ENCODE results near the gene BMP5. TPM values are rescaled to one million over a fixed set of nuclear protein-coding genes. Genes with fewer than 3 reads are reported as not detected.

Gene BMP5
- total and polyA plus RNA-seq, 9 of the 15 experiments (the other 6 are each of a cell fraction or from before 2014, with no cell fraction given) = not detected

- Histone ChIP-seq H3K9me3 (replicated peaks; ENCODE audit: control insufficient read depth, insufficient read depth, low read depth, low read length) (no peaks in the 10 kb centered on the region), H3K4me1 (replicated peaks in 1 of 2; ENCODE audit: control insufficient read depth in 2 of 2, insufficient read depth in 2 of 2, low read length in 2 of 2) (no peaks in the 10 kb centered on the region), H3K4me2 (ENCODE audit: insufficient read depth, low read length) (no peak overlapping the region), H3K79me2 (ENCODE audit: control insufficient read depth, insufficient read depth, low read length) (no peaks in the 10 kb centered on the region), H3K9me1 (ENCODE audit: control insufficient read depth, insufficient read depth, low read length) (no peaks in the 10 kb centered on the region), H3K27me3 (ENCODE audit: control insufficient read depth in 2 of 2, insufficient read depth in 2 of 2, low read length in 2 of 2) (no peaks in the 10 kb centered on the region), H4K20me1 (replicated peaks; ENCODE audit: control insufficient read depth, insufficient read depth, low read length) (no peaks in the 10 kb centered on the region), H3K27ac (ENCODE audit: extremely low read depth, low read depth, low read length) (no peak overlapping the region), H3K4me3 (no peak overlapping the region), H2AFZ (ENCODE audit: low read depth, low read length) (no peak overlapping the region), H3K9ac (ENCODE audit: insufficient read depth in 1 of 2, low read depth in 2 of 2, low read length in 2 of 2) (no peak overlapping the region), H3K36me3 (ENCODE audit: control insufficient read depth, insufficient read depth, low read length) (no peaks in the 10 kb centered on the region)
- ChIA-PET CTCF (ENCODE audit: low intra/inter-chr PET ratio) (no interaction called here), POLR2A (no interaction called here)
- intact Hi-C loops (cut with micrococcal nuclease) = no loop called here
- no TSS peak for BruUV-seq (replicated peaks)
- TF ChIP-seq ZNF395 (CRISPR knock-in tag; IDR thresholded peaks at IDR 0.05) (no peak), ZFPM2 (CRISPR knock-in tag; IDR thresholded peaks at IDR 0.05) (no peak), CREB1 (IDR thresholded peaks at IDR 0.05) (no peak), CREB1 (CRISPR knock-in tag; IDR thresholded peaks at IDR 0.05) (no peak), RFX5 (IDR thresholded peaks at IDR 0.05; ENCODE audit: low read depth, low read length) (no peak), CAMTA2 (CRISPR knock-in tag; conservative IDR thresholded peaks at IDR 0.05) (no peak)
- FAIRE-seq (no peak), ATAC-seq (no peak), DNase-seq (ENCODE audit: extremely low read depth in 1 of 4, low spot score in 3 of 4) (no peak)
- in situ Hi-C loops (cut with MboI) = no loop called here
Observed at GRCh38 chr6:55734256-55734655, 141.1 kb downstream of the BMP5 start.

GRCh38 chr6:55729665-55730064 is 145.7 kb downstream of the BMP5 start:
- Histone ChIP-seq H3K9me1 (ENCODE audit: control insufficient read depth, insufficient read depth, low read length) (no peaks in the 10 kb centered on the region), H3K27ac (ENCODE audit: extremely low read depth, low read depth, low read length) (no peak overlapping the region), H3K9ac (ENCODE audit: insufficient read depth in 1 of 2, low read depth in 2 of 2, low read length in 2 of 2) (no peak overlapping the region), H3K4me3 (no peak overlapping the region), H3K4me2 (ENCODE audit: insufficient read depth, low read length) (no peak overlapping the region), H4K20me1 (replicated peaks; ENCODE audit: control insufficient read depth, insufficient read depth, low read length) (no peaks in the 10 kb centered on the region), H3K36me3 (ENCODE audit: control insufficient read depth, insufficient read depth, low read length) (no peaks in the 10 kb centered on the region), H3K9me3 (replicated peaks; ENCODE audit: control insufficient read depth, insufficient read depth, low read depth, low read length) (no peaks in the 10 kb centered on the region), H3K4me1 (replicated peaks in 1 of 2; ENCODE audit: control insufficient read depth in 2 of 2, insufficient read depth in 2 of 2, low read length in 2 of 2) (no peaks in the 10 kb centered on the region), H3K79me2 (ENCODE audit: control insufficient read depth, insufficient read depth, low read length) (no peaks in the 10 kb centered on the region), H2AFZ (ENCODE audit: low read depth, low read length) (no peak overlapping the region), H3K27me3 (ENCODE audit: control insufficient read depth in 2 of 2, insufficient read depth in 2 of 2, low read length in 2 of 2) (no peaks in the 10 kb centered on the region)
- CTCF ChIA-PET (ENCODE audit: low intra/inter-chr PET ratio) = no interaction called here
- FAIRE-seq (no peak), ATAC-seq (no peak), DNase-seq (ENCODE audit: extremely low read depth in 1 of 4, low spot score in 3 of 4) (no peak)
- in situ Hi-C loops (cut with MboI) (no loop called here), intact Hi-C loops (cut with micrococcal nuclease) (no loop called here)
- POLR2A ChIA-PET = no interaction called here
- BruUV-seq (replicated peaks) = no TSS peak
- no peak for TF ChIP-seq MAX (CRISPR knock-in tag; IDR thresholded peaks at IDR 0.05)
- no peak for TF ChIP-seq ZFP30 (CRISPR knock-in tag; IDR thresholded peaks at IDR 0.05; ENCODE audit: borderline replicate concordance)

Data from K562 (cell line).